GM12875 (cell line): ENCODE results near the gene CCT6B.
"Not testable (repeated sequence)": the region's sequence is repeated elsewhere in the genome, so short reads cannot be mapped to it uniquely, and the experiment has no call there.

Experiments
- H3K4me3 ChIP-seq: one replicate; pipeline ENCODE4 v1.5.1; 2011; ENCODE audit warnings: low read depth, low read length, control low read depth
- CTCF ChIP-seq: IDR thresholded peaks from 2 replicates; pipeline ENCODE4 v1.5.1; 2011; ENCODE audit warnings: low read depth, mild to moderate bottlenecking, control low read depth, inconsistent platforms, low read length, moderate library complexity, borderline replicate concordance; ENCODE audit not compliant: insufficient read depth

Gene CCT6B

GRCh38 chr17:35001549-35001948, 40.3 kb upstream of the CCT6B start:
- H3K4me3 ChIP-seq = no peak overlapping the region
- TF ChIP-seq CTCF = no peak

GRCh38 chr17:35000965-35001364, 39.7 kb upstream of the CCT6B start:
- H3K4me3 ChIP-seq = not testable (repeated sequence)

GRCh38 chr17:34999456-34999855, 38.2 kb upstream of the CCT6B start:
- TF ChIP-seq CTCF = no peak

GRCh38 chr17:34998205-34998604, 36.9 kb upstream of the CCT6B start:
- H3K4me3 ChIP-seq = no peak overlapping the region
- TF ChIP-seq CTCF = peak; percentile 97

More at GRCh38 chr17:34999456-34999855, 38.2 kb upstream of the CCT6B start:
- H3K4me3 ChIP-seq = no peak overlapping the region

- no peak overlapping the region for H3K4me3 ChIP-seq
- TF ChIP-seq CTCF = no peak
Observed at GRCh38 chr17:34997355-34997862, 36.1 kb upstream of the CCT6B start.

- H3K4me3 ChIP-seq = no peak overlapping the region
- no peak for TF ChIP-seq CTCF
Observed at GRCh38 chr17:34996422-34997285, 35.4 kb upstream of the CCT6B start.

GRCh38 chr17:34993031-34993430, 31.8 kb upstream of the CCT6B start:
- TF ChIP-seq CTCF = no peak
- H3K4me3 ChIP-seq = no peak overlapping the region

- no peak for TF ChIP-seq CTCF
- no peak overlapping the region for H3K4me3 ChIP-seq
Observed at GRCh38 chr17:34991606-34992005, 30.3 kb upstream of the CCT6B start.
